ENCODE results near the gene DGKI. TPM values are rescaled to one million over a fixed set of nuclear protein-coding genes. Genes with fewer than 3 reads are reported as not detected.

DGKI gene
- total RNA-seq, 4 donors from 2014 or later, result 0.02 to 1.8 (median 0.07) TPM; not detected in 1

DNA sequence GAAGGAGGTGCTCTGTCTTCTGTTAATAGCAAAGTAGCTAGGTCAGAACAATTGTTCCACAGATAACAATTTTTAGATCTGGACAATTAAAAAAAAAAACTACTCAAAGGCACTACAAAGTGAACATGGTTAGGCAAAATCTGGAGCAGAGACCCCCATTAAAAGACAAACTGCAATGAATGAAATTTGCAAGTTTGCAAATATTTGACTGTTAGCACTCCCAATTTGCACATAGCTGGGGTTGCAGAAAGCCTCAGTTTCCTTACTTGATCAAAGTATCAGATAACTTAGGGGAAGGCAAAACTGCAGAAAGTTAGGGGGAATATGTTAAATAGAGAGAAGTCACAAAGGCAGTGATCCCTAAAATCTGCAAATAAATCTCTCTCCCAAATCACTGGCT lies 68.3 kb downstream of the DGKI start:
- intact Hi-C loops (cut with DNase I; ENCODE audit: low total_unique reads), result no loop called here
- Histone ChIP-seq H3K4me1 (no peaks in the 10 kb centered on the region), H3K36me3 (no peaks in the 10 kb centered on the region), H3K27me3 (no peaks in the 10 kb centered on the region), H3K4me3 (no peak overlapping the region), H3K27ac (no peak overlapping the region), H3K9me3 (no peaks in the 10 kb centered on the region)
- in situ Hi-C loops (cut with MboI; ENCODE audit: low sequenced_read_pairs in 4 of 4), result no loop called here
- ATAC-seq (no peak), DNase-seq (no peak)
- TF ChIP-seq CTCF (IDR thresholded peaks at IDR 0.05 in 4 of 5, conservative IDR thresholded peaks at IDR 0.05 in 1 of 5) (no peak), POLR2A (IDR thresholded peaks at IDR 0.05) (no peak)

DNA sequence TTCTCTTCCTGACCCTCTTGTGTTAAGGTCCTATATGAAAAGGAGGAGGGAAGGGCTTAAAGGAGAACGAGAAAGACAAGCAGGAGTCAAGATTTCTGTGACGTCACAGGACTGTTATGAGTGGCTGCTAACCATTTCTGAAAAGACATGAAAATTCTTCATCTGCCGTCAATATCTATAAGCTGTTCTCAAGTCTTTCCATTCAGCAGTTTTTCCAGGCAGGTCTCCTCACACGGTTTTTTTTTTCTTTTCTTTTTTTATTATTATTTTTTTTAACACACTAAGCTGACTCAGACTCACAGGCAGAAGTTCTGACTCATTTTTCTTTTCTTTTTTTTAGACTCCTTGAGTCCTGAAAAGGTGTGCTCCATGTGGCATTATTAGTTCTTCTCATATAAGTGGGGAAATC lies 72.0 kb downstream of the DGKI start:
- H3K9me3 ChIP-seq, result no peaks in the 10 kb centered on the region
- H3K27ac ChIP-seq, result no peak overlapping the region
- H3K27me3 ChIP-seq, result no peaks in the 10 kb centered on the region
- no peak for DNase-seq
- H3K4me1 ChIP-seq, result no peaks in the 10 kb centered on the region
- in situ Hi-C loops (cut with MboI; ENCODE audit: low sequenced_read_pairs in 4 of 4) (no loop called here), intact Hi-C loops (cut with DNase I; ENCODE audit: low total_unique reads) (no loop called here)
- H3K4me3 ChIP-seq, result no peak overlapping the region
- ATAC-seq, result no peak
- H3K36me3 ChIP-seq, result no peaks in the 10 kb centered on the region
- TF ChIP-seq POLR2A (IDR thresholded peaks at IDR 0.05) (no peak), CTCF (IDR thresholded peaks at IDR 0.05 in 4 of 5, conservative IDR thresholded peaks at IDR 0.05 in 1 of 5) (no peak)

GRCh38 chr7:137772748-137773147 lies 74.0 kb downstream of the DGKI start:
- Histone ChIP-seq H3K36me3 (no peaks in the 10 kb centered on the region), H3K27ac (no peak overlapping the region), H3K4me1 (no peaks in the 10 kb centered on the region), H3K4me3 (no peak overlapping the region), H3K27me3 (no peaks in the 10 kb centered on the region), H3K9me3 (no peaks in the 10 kb centered on the region)
- DNase-seq (no peak), ATAC-seq (no peak)
- TF ChIP-seq CTCF (IDR thresholded peaks at IDR 0.05 in 4 of 5, conservative IDR thresholded peaks at IDR 0.05 in 1 of 5) (no peak), POLR2A (IDR thresholded peaks at IDR 0.05) (no peak)
- in situ Hi-C loops (cut with MboI; ENCODE audit: low sequenced_read_pairs in 4 of 4), result no loop called here
- intact Hi-C loops (cut with DNase I; ENCODE audit: low total_unique reads), result no loop called here

DNA sequence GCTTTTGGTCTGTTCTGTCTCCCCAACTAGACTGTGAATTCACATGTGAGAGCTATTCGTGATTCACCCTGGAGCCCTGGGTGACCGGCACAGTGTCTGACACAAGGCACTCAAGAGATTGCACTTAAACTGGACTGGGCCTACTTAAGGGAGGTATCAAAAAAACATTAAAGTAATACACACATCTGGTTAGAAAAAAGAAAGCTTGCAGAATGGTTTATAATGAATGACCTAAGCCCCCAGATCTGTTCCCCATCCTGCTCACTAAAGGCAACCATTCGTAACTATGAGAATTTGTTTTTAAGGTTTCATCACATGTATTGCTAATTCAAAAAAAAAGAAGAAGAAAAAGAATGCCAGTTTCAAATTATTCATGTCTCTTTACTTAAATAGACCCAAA lies 74.5 kb downstream of the DGKI start:
- H3K4me3 ChIP-seq, result no peak overlapping the region
- H3K27me3 ChIP-seq, result no peaks in the 10 kb centered on the region
- no peaks in the 10 kb centered on the region for H3K9me3 ChIP-seq
- TF ChIP-seq POLR2A (IDR thresholded peaks at IDR 0.05) (no peak), CTCF (IDR thresholded peaks at IDR 0.05 in 4 of 5, conservative IDR thresholded peaks at IDR 0.05 in 1 of 5) (no peak)
- in situ Hi-C loops (cut with MboI; ENCODE audit: low sequenced_read_pairs in 4 of 4), result no loop called here
- intact Hi-C loops (cut with DNase I; ENCODE audit: low total_unique reads), result no loop called here
- no peaks in the 10 kb centered on the region for H3K36me3 ChIP-seq
- H3K4me1 ChIP-seq, result no peaks in the 10 kb centered on the region
- ATAC-seq (no peak), DNase-seq (no peak)
- no peak overlapping the region for H3K27ac ChIP-seq

- Histone ChIP-seq H3K4me1 (no peaks in the 10 kb centered on the region), H3K9me3 (no peaks in the 10 kb centered on the region), H3K4me3 (no peak overlapping the region), H3K27ac (no peak overlapping the region), H3K36me3 (no peaks in the 10 kb centered on the region), H3K27me3 (no peaks in the 10 kb centered on the region)
- intact Hi-C loops (cut with DNase I; ENCODE audit: low total_unique reads) (no loop called here), in situ Hi-C loops (cut with MboI; ENCODE audit: low sequenced_read_pairs in 4 of 4) (no loop called here)
- ATAC-seq (no peak), DNase-seq (no peak)
- TF ChIP-seq POLR2A (IDR thresholded peaks at IDR 0.05) (no peak), CTCF (IDR thresholded peaks at IDR 0.05 in 4 of 5, conservative IDR thresholded peaks at IDR 0.05 in 1 of 5) (no peak)
Observed at GRCh38 chr7:137771679-137772078, 75.1 kb downstream of the DGKI start.
